K562 (cell line): ENCODE measurements around the gene POF1B.

Experiments
- BRCA1 ChIP-seq, 2 experiments: fragments of 450-650 bp in 1 of 2; sonication (generic) in 1 of 2; formaldehyde crosslinking in 1 of 2; IDR thresholded peaks; 2 replicates each; pipeline versions ENCODE4 v1.5.0 to v1.6.1; 2017 to 2020; ENCODE audit warnings: mild to moderate bottlenecking in 1 of 2, missing genetic modification reagents in 1 of 2
- ELF1 ChIP-seq: fragments of 200-800 bp; sonication (Bioruptor generic); IDR thresholded peaks from 2 replicates; pipeline ENCODE4 v1.6.1; 2016; ENCODE audit warnings: missing genetic modification characterization, missing compliant biosample characterization
- ETV6 ChIP-seq, 3 experiments: fragments of 150-350 bp in 1 of 3; sonication (generic) in 1 of 3; formaldehyde crosslinking in 1 of 3; IDR thresholded peaks; 2 replicates each; pipeline versions ENCODE4 v1.6.1 to v1.8.0; 2014 to 2022; ENCODE audit warnings: borderline replicate concordance in 2 of 3, low read depth in 2 of 3, antibody characterized with exemption in 1 of 3, low read length in 1 of 3, mild to moderate bottlenecking in 1 of 3, missing genetic modification reagents in 1 of 3
- MTA2 ChIP-seq: fragments of 450-650 bp; IDR thresholded peaks from 2 replicates; pipeline ENCODE4 v1.6.1; 2016; ENCODE audit warnings: low read depth
- SP1 ChIP-seq: sonication (generic); formaldehyde crosslinking; IDR thresholded peaks from 2 replicates; pipeline ENCODE4 v1.8.1; 2022; ENCODE audit warnings: mild to moderate bottlenecking, missing genetic modification reagents
- SPI1 ChIP-seq: IDR thresholded peaks from 2 replicates; pipeline ENCODE4 v1.6.1; 2011; ENCODE audit warnings: low read depth, low read length, control low read depth, borderline replicate concordance
- ZNF639 ChIP-seq, 2 experiments: fragments of 200-800 bp in 1 of 2; sonication (Bioruptor generic) in 1 of 2; sonication (generic) in 1 of 2; formaldehyde crosslinking in 1 of 2; IDR thresholded peaks in 1 of 2; conservative IDR thresholded peaks in 1 of 2; 2 replicates each; pipeline versions ENCODE4 v1.5.0 to v1.6.1; 2016 to 2020; ENCODE audit warnings: missing compliant biosample characterization in 1 of 2, missing genetic modification characterization in 1 of 2, missing genetic modification reagents in 1 of 2

GRCh38 chrX:85365370-85365995, 14.0 kb downstream of the POF1B start:
- TF ChIP-seq MTA2 = no peak
- no peak for TF ChIP-seq SPI1
- no peak for TF ChIP-seq ELF1
- no peak for TF ChIP-seq ZNF639 (CRISPR knock-in tag; conservative IDR thresholded peaks at IDR 0.05 in 1 of 2, IDR thresholded peaks at IDR 0.05 in 1 of 2)
- no peak for TF ChIP-seq SP1
- no peak for TF ChIP-seq ETV6 (IDR thresholded peaks at IDR 0.05; ENCODE audit: borderline replicate concordance in 1 of 2, low read depth in 2 of 2, low read length in 1 of 2)
- no peak for TF ChIP-seq ETV6 (CRISPR knock-in tag; IDR thresholded peaks at IDR 0.05; ENCODE audit: borderline replicate concordance)
- TF ChIP-seq BRCA1 (IDR thresholded peaks at IDR 0.05) = no peak
- no peak for TF ChIP-seq BRCA1 (CRISPR knock-in tag; IDR thresholded peaks at IDR 0.05)
